Measurements from ENCODE around the gene PDE1A.

GRCh38 chr2:182187130-182187529 lies 239.7 kb downstream of the PDE1A start:
- TF ChIP-seq CTCF (IDR thresholded peaks at IDR 0.05 in 4 of 5, conservative IDR thresholded peaks at IDR 0.05 in 1 of 5) (no peak), POLR2A (IDR thresholded peaks at IDR 0.05) (no peak)
